KMS-11 (cell line): ENCODE data around the gene PSME2.

Experiments
- H2AFZ ChIP-seq: fragments of 200-600 bp; sonication (generic); 2 replicates; pipeline ENCODE4 v1.6.1; 2016; ENCODE audit warnings: antibody characterized with exemption, mixed run types, low read depth
- H3K27ac ChIP-seq: fragments of 200-600 bp; sonication (generic); 2 replicates; pipeline ENCODE4 v1.6.1; 2016; ENCODE audit warnings: mild to moderate bottlenecking, mixed run types
- H3K27me3 ChIP-seq: fragments of 200-600 bp; sonication (generic); 2 replicates; pipeline ENCODE4 v1.6.1; 2017; ENCODE audit warnings: mild to moderate bottlenecking, low read depth, mixed run types, moderate library complexity; ENCODE audit not compliant: insufficient read depth
- H3K36me3 ChIP-seq: fragments of 200-600 bp; sonication (generic); 2 replicates; pipeline ENCODE4 v1.6.1; 2017; ENCODE audit warnings: mild to moderate bottlenecking, mixed run types; ENCODE audit not compliant: insufficient read depth
- H3K4me1 ChIP-seq: fragments of 200-600 bp; sonication (generic); 2 replicates; pipeline ENCODE4 v1.6.1; 2016; ENCODE audit warnings: mild to moderate bottlenecking, low read depth, mixed run types; ENCODE audit not compliant: poor library complexity, severe bottlenecking
- H3K4me2 ChIP-seq: fragments of 200-600 bp; sonication (generic); 2 replicates; pipeline ENCODE4 v1.7.0; 2016; ENCODE audit warnings: mild to moderate bottlenecking, mixed run types
- H3K4me3 ChIP-seq: fragments of 200-600 bp; sonication (generic); IDR thresholded peaks from 2 replicates; pipeline ENCODE4 v1.6.1; 2017; ENCODE audit warnings: low read depth, low read length, mixed read lengths; ENCODE audit not compliant: insufficient read depth
- H3K79me2 ChIP-seq: fragments of 200-600 bp; sonication (generic); 2 replicates; pipeline ENCODE4 v1.6.1; 2016; ENCODE audit warnings: low read depth, mixed run types; ENCODE audit not compliant: insufficient read depth
- H3K9ac ChIP-seq: fragments of 200-600 bp; sonication (generic); 2 replicates; pipeline ENCODE4 v1.6.1; 2016; ENCODE audit warnings: mild to moderate bottlenecking, mixed run types
- H4K20me1 ChIP-seq: fragments of 200-600 bp; sonication (generic); 2 replicates; pipeline ENCODE4 v1.6.1; 2016; ENCODE audit warnings: mild to moderate bottlenecking, mixed run types; ENCODE audit not compliant: insufficient read depth
- CTCF ChIP-seq: fragments of 200-600 bp; sonication (generic); conservative IDR thresholded peaks from 2 replicates; pipeline ENCODE4 v1.6.1; 2017; ENCODE audit warnings: low read depth, mild to moderate bottlenecking, antibody characterized with exemption, low read length, moderate library complexity, mixed read lengths

Gene PSME2

GRCh38 chr14:24159777-24160498, 13.5 kb upstream of the PSME2 start:
- no peaks in the 10 kb centered on the region for H3K36me3 ChIP-seq
- no peak overlapping the region for H3K27ac ChIP-seq
- no peaks in the 10 kb centered on the region for H3K79me2 ChIP-seq
- H3K4me2 ChIP-seq: no peak overlapping the region
- TF ChIP-seq CTCF: no peak
- H3K27me3 ChIP-seq: no peaks in the 10 kb centered on the region
- no peak overlapping the region for H3K4me3 ChIP-seq
- peaks cover 14% of the 10 kb centered on the region for H3K4me1 ChIP-seq
- no peak overlapping the region for H2AFZ ChIP-seq
- no peaks in the 10 kb centered on the region for H4K20me1 ChIP-seq
- H3K9ac ChIP-seq: no peak overlapping the region

- H3K4me3 ChIP-seq: no peak overlapping the region
- no peak overlapping the region for H2AFZ ChIP-seq
- H3K27me3 ChIP-seq: no peaks in the 10 kb centered on the region
- H3K4me2 ChIP-seq: no peak overlapping the region
- no peak overlapping the region for H3K9ac ChIP-seq
- H3K79me2 ChIP-seq: no peaks in the 10 kb centered on the region
- H3K27ac ChIP-seq: no peak overlapping the region
- peaks cover 14% of the 10 kb centered on the region for H3K4me1 ChIP-seq
- TF ChIP-seq CTCF: no peak
- no peaks in the 10 kb centered on the region for H3K36me3 ChIP-seq
- no peaks in the 10 kb centered on the region for H4K20me1 ChIP-seq
Observed at GRCh38 chr14:24157331-24157730, 10.9 kb upstream of the PSME2 start.

GRCh38 chr14:24156840-24157239, 10.4 kb upstream of the PSME2 start:
- Histone ChIP-seq H3K9ac (no peak overlapping the region), H3K79me2 (no peaks in the 10 kb centered on the region), H3K27me3 (no peaks in the 10 kb centered on the region), H3K4me3 (no peak overlapping the region), H3K4me1 (peaks cover 11% of the 10 kb centered on the region), H3K4me2 (no peak overlapping the region), H2AFZ (no peak overlapping the region), H3K27ac (no peak overlapping the region), H4K20me1 (no peaks in the 10 kb centered on the region), H3K36me3 (no peaks in the 10 kb centered on the region)
- no peak for TF ChIP-seq CTCF

GRCh38 chr14:24155100-24155499, 8.7 kb upstream of the PSME2 start:
- no peaks in the 10 kb centered on the region for H3K36me3 ChIP-seq
- H3K9ac ChIP-seq: no peak overlapping the region
- H2AFZ ChIP-seq: no peak overlapping the region
- H3K4me3 ChIP-seq: no peak overlapping the region
- no peaks in the 10 kb centered on the region for H3K4me1 ChIP-seq
- no peaks in the 10 kb centered on the region for H3K79me2 ChIP-seq
- no peak for TF ChIP-seq CTCF
- no peak overlapping the region for H3K27ac ChIP-seq
- H3K4me2 ChIP-seq: no peak overlapping the region
- no peaks in the 10 kb centered on the region for H4K20me1 ChIP-seq
- H3K27me3 ChIP-seq: no peaks in the 10 kb centered on the region
